VCaP (cell line): ENCODE measurements around the gene CLIP1.
A peak's percentile ranks its signal among the peaks of the same experiment; 100 is the strongest.

ENCODE experiments used
- H3K27ac ChIP-seq: fragments of 450-650 bp; 2 replicates; pipeline ENCODE4 v1.5.1; 2017
- CTCF ChIP-seq: fragments of 450-650 bp; conservative IDR thresholded peaks from 2 replicates; pipeline ENCODE4 v1.5.1; 2017; ENCODE audit warnings: mild to moderate bottlenecking, moderate library complexity

The CLIP1 gene

GRCh38 chr12:122437656-122438121, 15.2 kb upstream of the CLIP1 start:
- TF ChIP-seq CTCF = no peak
- no peak overlapping the region for H3K27ac ChIP-seq

GRCh38 chr12:122435186-122435585, 12.7 kb upstream of the CLIP1 start:
- no peak overlapping the region for H3K27ac ChIP-seq
- TF ChIP-seq CTCF = no peak

- peak overlapping the region; percentile 78; the same call in 1 of the 2 replicates for H3K27ac ChIP-seq
Observed at GRCh38 chr12:122429043-122429442, 6.6 kb upstream of the CLIP1 start.

- TF ChIP-seq CTCF = no peak
- peak overlapping the region; percentile 78 for H3K27ac ChIP-seq
Observed at GRCh38 chr12:122427403-122427802, 4.9 kb upstream of the CLIP1 start.

GRCh38 chr12:122423258-122424165, 1.0 kb upstream of the CLIP1 start:
- TF ChIP-seq CTCF = no peak
- H3K27ac ChIP-seq = peak overlapping the region; percentile 96

GRCh38 chr12:122422730-122423257, 325 bp upstream of the CLIP1 start:
- peak overlapping the region; percentile 96 for H3K27ac ChIP-seq
- TF ChIP-seq CTCF = no peak

GRCh38 chr12:122421187-122421820, 1.2 kb downstream of the CLIP1 start:
- no peak for TF ChIP-seq CTCF
- peak overlapping the region; percentile 96 for H3K27ac ChIP-seq
